Activated CD8-positive, alpha-beta memory T cell treated with anti-CD3 and anti-CD28 coated beads, Interleukin-2, amount 50 U/mL, for 4 hours (primary cell): ENCODE results near the gene IRF4.

Experiments used
- DNase-seq: peaks from one replicate; pipeline ENCODE4 v3.0.0-alpha.2; 2020

IRF4 gene

DNA sequence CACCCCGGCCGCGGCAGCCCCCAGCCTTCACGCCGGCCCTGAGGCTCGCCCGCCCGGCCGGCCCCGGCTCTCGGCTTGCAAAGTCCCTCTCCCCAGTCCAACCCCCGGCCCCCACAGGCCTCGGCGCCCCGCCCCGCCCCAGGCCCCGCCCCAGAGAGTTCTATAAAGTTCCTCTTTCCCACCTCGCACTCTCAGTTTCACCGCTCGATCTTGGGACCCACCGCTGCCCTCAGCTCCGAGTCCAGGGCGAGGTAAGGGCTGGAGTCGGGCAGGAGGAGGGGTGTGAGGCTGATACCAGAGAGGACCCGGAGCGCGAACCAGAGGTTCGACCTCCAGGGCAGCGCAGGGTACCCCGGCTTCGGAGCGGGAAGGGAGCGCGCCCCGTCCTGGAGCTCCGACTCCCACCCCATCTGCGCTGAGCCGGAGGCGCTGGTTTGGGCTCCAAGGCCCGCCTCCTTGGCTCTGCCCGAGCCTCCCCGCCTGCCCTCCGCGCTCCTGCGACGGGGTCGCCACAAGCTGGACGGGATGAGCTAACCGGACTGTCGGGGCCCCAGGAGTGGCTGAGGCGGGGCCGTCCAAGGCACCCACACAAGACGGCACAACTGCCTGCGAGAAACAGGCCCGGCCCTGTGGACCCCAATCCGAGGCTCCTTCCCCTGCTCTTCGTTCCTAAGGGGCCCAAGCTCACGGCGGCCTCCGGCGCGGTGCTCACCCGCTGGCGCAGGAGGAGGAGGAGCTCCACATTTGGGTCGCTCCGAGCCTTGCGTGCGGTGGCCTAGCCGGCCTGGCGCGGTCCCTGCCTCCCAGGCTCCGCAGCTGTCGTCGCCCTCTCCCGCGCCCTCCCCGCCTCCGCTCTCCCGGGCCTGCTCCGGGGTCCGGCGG lies at the start of gene IRF4:
Gene IRF4 (plus strand): TSS at position 194 of the 882 bp plus-strand sequence. CDS start 1,401 bp downstream, outside the sequence.
- DNase-seq: peak; percentile 81

DNA sequence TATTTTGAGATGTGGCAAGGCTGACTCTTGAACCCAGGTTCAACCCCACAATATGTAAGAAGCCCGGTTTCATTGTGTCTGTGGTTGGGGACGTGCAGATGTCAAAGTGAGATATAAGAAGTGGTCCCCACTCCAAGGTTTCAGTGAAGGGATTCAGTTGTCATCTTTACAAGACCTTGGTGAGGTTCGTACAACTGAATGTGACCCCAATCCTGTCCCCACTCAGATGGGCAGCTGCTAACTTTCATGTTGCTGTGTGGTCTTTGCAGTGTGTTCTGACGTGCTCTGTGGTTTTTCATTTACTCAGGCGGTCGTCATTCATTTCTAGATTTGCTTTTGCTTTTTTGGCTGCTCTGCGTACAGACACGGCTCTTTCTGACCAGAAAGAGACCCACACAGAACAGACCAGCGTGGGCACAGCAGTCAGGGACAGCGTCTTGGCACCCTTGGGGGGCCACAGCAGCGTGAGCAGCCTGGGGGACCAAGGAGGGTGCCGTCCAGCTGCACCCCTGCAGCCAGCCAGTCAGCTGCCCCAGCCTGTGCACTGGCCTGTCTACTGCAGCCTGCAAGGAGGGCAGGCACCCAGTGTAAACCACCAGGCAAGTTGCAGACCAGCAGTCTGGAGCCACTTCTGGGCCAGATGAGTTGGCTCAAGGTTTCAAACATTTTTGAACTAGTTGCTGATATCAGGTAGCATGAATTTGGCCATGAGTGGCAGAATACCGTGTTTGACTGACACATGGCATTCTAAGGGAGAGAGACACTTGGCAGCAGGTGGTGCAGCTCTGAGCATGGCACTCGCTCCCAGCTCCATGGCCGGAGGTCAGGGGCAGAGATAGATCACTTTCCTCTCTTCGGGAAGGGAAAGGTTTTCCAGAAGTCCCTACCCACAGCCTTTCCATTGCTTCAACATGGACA lies 49.4 kb upstream of the IRF4 start:
- DNase-seq: no peak

DNA sequence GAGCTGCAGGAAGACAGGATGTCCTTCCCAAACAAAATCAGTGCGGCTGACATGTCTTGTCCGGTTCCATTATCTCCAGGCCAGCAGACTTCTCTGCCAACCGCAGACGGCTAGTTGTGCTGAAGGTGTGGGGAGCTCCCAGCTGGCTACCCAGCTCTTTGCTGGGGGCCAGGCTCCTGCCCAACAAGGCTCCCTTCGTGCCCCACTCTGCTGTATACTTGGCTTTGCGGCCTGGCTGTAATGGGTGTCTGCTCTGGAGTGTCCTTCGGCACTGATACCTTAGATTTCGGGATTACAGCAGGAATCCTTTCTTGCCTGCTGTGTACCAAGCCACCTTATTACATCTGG lies 48.7 kb upstream of the IRF4 start:
- DNase-seq: no peak

DNA sequence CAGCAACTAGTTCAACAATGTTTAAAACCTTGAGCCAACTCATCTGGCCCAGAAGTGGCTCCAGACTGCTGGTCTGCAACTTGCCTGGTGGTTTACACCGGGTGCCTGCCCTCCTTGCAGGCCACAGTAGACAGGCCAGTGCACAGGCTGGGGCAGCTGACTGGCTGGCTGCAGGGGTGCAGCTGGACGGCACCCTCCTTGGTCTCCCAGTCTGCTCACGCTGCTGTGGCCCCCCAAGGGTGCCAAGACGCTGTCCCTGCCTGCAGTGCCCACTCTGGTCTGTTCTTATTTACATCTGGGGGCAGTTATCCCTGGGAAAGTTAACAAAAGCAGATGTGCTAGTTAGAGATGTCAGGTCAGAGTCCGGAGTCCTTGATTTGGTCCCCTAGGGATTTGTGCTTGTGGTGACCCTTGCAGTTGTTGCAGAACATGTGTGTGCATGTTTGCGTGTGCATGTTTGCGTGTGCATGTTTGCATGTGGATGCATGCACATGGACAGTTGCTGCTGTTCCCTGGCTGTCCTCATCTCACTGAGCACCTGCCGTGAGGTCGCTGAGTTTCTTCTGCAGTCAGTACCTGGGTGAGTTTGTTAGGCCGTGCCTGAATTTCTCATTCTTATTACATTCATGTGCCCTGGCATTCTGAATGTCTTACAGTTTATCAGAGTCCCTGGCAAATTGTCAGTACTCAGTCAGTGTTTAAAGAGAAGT lies 48.2 kb upstream of the IRF4 start:
- no peak for DNase-seq

DNA sequence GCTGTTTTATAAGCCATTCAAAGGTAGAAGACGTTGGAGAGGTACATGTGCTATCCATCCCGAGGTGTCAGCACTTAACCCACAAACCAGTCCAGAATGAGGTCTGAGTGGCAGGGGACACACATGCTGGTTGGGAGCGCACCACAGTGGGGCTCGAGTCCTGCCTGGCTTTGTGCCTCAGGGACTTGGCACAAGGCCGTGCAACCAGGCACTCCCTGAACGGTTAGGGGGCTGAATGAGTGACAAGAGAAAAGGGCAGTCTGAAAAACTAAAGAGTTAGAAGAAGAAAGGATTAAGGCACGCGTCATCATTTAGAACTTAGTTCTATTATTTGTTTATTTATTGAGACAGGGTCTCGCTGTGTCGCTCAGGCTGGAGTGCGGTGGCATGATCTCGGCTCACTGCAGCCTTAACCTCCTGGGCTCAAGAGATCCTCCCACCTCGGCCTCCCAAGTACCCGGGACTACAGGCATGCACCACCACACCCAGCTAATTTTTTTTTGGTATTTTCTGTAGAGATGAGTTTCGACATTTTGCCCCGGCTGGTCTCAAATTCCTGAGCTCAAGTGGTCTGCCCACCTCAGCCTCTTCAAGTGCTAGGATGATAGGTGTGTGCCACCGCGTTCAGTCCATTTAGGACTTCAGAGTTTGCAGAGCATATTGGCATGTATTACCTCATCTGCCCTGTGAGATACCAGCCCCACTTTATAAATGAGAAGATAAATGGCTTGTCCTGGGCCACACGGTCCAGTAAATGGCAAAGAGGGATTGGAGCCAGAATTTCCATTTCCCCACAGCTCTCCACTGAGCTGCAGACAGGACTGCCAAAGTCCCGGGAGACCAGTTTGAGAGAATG lies 47.4 kb upstream of the IRF4 start:
- DNase-seq: no peak

DNA sequence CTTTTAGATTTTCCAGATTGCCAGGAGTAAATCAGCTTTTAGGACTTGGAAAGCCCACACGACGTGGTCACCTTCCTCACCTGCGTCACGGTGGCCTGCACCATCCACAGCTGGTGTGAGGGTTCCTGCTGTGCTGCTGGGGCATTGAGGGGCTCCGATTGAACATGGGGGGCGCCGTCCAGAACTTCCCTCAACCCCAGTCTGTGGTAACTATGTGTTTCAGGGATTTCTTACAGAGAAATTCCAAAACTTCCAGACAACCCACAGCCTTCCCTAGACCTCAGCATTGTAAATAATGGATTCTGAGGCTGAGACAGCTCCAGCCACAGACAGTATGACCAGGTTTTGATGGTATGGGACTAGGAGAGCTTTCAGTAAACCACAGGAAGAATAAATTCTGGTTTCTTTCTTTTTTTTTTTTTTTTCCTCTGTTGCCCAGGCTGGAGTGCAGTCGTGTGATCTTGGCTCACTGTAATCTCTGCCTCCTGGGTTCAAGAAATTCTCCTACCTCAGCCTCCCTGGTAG lies 46.7 kb upstream of the IRF4 start:
- no peak for DNase-seq

DNA sequence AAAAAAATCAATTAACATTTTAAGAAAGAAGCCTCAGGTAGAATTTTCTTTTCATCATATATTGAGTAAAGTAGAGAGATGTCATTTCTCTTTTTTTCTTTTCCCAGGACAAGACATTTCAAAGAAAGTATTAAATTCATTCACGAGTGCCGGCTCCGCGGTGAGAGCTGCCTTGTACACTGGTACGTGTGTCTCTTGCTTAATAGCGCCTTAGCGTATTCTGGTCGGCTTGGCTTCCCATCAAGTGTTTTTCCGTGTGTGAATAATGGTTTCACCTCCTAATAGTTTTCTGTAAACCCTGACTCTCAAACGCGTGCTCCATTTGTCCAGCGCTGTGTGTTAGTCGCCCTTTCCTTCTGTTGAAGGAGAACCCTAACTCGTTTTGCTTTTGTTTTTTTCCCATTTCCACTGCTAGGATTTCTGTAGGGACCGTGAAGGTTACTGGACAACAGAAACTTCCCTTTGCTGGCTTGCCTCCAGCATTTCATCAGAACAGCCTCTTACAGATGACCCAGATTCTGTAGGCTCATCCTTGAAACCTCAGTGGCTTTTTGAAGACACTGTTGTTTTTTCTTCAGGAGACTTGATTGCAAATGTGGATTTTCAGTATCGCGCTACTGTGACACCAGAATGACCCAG lies 45.7 kb upstream of the IRF4 start:
- no peak for DNase-seq

DNA sequence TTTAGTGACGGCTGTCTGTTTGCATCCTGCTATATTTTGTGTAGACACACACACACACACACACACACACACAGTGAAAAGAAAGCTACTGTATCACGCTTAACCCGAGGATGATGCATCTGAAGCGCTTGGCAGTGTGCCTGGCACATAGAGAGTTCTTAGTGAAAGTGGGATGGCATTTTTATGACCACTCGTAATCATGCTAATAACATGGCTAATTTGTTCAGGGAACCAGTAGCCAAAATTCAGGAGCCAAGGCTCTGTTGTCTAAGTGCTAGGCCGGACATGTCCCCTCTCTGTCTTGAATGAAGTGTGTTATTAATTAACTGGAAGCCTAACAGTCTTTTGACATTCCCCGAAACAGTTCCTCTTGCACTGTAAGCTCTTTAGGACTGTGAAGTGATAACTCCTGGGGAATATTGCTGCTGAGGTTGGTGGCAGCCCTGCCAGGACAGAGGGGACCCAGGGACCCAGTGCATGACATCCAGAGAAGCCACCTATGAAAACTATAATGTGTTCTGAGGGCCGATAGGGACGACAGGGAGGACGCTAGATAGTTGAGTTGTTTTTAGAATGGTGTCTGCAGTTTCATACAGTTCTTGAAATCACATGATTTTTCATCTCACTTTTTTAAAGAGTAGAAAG lies 45.0 kb upstream of the IRF4 start:
- no peak for DNase-seq

DNA sequence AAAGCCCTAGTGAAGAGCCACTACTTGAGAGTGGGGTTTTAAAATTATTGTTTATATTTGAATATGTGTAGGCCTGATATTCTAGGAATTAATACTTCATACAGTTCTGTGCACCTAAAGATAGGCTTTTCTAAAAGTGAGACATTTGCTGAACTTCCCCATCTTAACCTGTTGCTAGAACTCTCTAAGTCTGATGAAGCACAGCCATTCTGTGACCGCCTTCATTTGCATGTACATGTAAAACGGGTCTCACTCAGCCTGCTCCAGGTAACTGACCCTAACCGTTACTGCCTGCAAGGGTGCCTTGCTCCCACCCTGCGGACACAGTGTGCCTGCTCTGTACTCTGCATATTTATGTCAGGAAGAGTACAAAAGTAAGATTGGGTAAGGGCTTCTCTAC lies 44.3 kb upstream of the IRF4 start:
- no peak for DNase-seq

DNA sequence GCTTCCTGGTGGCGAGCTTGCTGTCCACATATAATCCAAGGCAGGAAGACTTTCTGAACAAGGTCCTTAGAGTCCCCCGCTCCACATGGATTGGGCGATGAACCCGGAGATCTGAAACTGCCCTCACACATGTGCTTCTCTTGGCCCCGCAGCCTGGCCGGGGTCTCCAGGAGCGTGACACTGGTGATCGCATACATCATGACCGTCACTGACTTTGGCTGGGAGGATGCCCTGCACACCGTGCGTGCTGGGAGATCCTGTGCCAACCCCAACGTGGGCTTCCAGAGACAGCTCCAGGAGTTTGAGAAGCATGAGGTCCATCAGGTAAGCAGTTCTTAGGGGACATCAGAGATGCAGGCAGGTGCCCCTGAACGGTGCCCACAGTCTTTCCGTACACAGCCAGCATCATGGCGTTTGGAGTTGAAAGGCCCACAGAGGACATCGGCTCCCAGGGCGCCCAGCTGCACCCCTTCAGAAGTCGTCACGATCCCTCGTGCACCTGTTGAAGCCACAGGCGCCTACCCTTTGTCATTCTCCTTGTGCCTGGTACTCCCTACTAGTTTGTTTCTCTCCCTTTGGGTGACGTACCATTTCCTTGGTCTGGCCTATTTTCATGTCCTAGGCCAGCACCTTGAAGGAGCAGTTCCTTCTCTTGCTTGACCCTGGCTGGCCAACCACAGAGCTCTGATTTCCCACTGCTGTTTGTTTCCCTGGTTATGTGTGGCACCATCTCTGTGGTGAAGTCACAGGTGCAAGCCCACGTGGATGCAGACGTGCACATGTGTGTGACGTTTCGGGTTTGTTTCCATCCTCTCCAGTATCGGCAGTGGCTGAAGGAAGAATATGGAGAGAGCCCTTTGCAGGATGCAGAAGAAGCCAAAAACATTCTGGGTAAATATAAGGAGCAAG lies 43.3 kb upstream of the IRF4 start:
- DNase-seq: no peak

DNA sequence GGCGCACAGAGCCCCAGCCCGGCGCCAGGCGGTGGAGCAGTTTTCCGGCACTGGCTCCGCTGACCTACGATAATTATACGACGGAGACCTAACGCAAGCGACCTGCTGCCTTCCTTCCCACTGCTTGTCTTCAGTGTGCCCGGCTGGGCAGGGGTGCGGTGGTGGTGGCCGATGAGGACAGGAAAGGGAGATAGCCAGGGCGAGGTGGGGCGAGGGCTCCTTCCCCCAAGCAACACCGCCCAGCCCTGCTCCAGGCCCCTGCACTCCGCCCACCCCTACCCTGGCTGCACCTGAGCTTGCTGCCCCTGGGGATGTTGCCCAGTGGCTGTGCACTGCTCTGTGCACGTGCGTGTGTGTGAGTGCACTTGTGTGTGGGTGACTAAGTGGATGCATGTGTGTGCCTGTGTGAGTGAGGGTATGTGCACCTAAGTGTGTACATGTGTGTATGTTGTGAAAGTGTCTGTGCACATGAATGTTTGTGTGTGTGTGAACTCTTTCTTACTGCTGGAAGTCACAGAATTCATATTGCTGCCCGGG lies 42.6 kb upstream of the IRF4 start:
- DNase-seq: no peak

DNA sequence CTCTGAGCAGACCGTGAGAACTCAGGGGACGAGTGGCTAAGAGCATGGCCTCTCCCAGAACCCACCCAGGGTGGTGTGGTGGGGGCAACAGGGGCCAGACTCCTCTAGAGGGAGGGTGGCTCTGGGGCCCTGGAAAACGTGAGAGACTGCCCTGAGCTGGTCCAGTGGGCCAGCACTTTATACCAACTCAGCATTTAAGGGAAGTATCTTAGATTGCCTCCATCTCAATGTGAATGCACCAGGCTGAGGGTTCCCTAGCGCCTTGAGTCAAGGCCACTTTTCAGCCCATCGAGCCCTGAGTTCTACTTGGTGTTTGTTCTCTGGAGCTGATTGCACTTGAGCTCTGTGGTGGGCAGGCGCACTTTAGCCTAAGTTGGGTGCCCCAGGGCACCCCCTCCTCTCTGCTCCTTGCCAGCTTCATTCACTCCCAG lies 42.0 kb upstream of the IRF4 start:
- no peak for DNase-seq

DNA sequence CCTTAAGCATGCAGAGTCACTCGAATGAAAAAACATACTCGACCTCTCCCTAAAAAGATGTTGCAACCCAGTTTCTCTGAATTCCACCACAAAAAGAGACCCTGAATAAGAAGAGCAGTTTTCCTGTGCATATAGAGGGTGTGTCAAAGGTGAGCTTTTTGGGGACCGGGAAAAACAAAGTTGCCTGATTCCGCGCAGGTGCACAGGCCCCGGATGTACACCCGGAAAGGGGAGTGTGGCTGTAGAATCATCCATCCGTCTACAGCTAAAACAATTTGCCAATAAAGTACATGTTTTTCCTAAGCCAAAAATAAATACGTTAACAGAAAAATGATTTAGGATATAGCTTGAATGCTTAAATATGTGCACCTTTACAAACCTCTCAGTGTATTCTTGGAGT lies 41.2 kb upstream of the IRF4 start:
- DNase-seq: no peak

DNA sequence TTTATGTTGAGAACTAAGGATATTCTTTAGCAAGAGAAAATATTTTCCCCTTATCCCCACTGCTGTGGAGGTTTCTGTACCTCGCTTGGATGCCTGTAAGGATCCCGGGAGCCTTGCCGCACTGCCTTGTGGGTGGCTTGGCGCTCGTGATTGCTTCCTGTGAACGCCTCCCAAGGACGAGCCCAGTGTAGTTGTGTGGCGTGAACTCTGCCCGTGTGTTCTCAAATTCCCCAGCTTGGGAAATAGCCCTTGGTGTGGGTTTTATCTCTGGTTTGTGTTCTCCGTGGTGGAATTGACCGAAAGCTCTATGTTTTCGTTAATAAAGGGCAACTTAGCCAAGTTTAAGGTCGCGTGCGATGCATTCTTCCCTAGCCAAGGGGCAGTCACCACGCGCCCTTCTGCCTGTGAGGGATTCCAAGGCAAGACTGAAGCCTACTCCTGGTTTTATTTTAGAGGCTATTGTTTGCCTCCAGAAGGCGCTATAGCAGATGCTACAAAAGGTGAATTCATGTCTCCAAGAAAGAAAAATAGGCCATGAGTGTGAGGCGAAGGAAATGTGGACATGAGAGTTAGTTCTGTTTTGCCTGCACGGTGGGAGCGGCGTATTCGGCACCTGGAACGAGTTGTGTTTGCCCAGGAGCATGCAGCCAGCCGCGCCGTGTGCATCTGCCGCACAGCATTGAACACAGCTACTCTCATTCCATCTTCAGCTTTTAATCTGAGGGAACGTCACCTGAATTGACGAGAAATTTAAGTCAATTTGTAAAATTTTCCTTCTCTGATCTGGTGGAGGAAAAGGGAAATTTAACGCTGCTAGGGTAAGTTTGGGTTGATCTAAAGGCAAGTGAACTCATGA lies 40.3 kb upstream of the IRF4 start:
- DNase-seq: no peak

DNA sequence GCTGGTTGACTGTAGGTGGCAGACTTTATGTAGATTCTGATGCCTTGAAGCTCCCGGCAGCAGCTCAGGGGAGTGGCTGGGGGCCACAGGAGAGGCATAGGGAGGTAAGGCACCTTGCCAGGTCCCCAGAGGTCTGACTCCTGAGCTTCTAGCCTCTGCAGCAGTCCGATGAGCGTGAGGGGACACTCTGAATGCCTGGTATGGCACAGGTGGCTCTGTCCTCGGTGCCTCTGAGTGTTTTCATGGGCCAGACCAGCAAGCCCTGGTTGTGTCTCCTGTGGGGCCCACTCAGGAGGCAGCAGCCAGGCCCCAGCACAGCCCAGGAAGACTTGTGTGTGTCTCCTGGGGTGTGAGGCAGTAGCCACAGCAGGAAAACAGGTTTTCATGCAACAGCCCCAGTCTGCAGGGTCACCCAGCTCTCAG lies 39.7 kb upstream of the IRF4 start:
- no peak for DNase-seq

DNA sequence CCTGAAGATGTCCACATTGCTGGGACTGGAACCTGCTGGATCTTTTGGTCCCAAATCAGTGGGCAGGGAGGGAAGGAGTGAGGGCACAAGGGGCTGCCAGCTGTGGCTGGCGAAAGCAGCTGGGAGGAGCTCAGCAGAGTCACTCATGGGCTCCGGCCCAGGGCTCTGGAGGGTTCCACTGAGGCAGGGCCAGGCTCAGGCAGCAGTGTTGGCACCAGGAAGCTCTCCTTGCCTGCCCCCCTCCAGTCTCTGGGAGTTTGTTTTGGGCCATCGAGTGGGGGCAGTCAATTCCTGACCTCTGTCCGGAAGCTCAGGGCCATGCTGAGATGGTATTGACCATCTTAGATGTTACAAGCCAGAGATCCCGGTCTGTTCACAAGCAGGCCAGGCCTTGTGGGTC lies 39.1 kb upstream of the IRF4 start:
- DNase-seq: no peak

DNA sequence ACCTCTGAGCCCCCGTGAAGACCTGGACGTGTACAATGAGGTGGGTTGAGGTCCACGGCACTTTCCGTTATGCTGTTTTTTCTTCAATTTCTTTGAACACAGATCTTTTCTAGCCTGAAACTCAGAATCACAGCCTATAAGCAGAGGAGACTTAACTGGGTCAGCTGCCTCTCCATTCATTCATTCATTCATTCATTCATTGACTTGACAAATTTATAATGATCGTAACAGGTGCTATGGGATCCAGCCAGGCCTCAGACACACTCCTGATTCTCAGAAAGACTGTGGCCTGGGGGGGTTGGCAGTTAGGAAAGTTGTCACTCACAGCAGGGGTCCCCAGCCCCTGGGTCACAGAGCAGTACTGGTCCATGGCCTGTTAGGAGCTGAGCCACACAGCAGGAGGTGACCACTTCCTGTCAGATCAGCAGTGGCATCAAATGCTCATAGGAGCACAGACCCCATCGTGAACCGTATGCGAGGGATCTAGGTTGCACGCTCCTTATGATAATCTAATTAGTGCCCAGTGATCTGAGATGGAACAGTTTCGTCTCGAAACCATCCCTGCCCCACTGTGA lies 38.6 kb upstream of the IRF4 start:
- no peak for DNase-seq
